Duodenal mucosa (tissue), 2 donors: Measurements from ENCODE around the gene APOL6.

ENCODE experiments used
- H3K27ac ChIP-seq: one replicate; pipeline ENCODE4 v1.7.0; 2013; ENCODE audit warnings: low read depth, low read length
- H3K27me3 ChIP-seq, 2 donors: one replicate each; pipeline ENCODE4 v1.7.0; 2013; ENCODE audit warnings: low read length in 2 of 2, control low read depth in 1 of 2; ENCODE audit not compliant: insufficient read depth in 2 of 2, control insufficient read depth in 1 of 2
- H3K36me3 ChIP-seq, 2 donors: one replicate each; pipeline ENCODE4 v1.7.0; 2013; ENCODE audit warnings: low read length in 2 of 2, control low read depth in 1 of 2; ENCODE audit not compliant: insufficient read depth in 2 of 2, control insufficient read depth in 1 of 2
- H3K4me1 ChIP-seq, 2 donors: one replicate each; pipeline ENCODE4 v1.7.0; 2013; ENCODE audit warnings: low read length in 2 of 2, control low read depth in 1 of 2; ENCODE audit not compliant: insufficient read depth in 2 of 2, control insufficient read depth in 1 of 2
- H3K4me3 ChIP-seq, 2 donors: one replicate each; pipeline ENCODE4 v1.7.0; 2013; ENCODE audit warnings: low read length in 2 of 2, low read depth in 1 of 2
- H3K9ac ChIP-seq, 2 donors: one replicate each; pipeline ENCODE4 v1.7.0; 2013; ENCODE audit warnings: low read length in 2 of 2, low read depth in 1 of 2
- H3K9me3 ChIP-seq, 2 donors: one replicate each; pipeline ENCODE4 v1.7.0; 2013; ENCODE audit warnings: low read length in 2 of 2, control low read depth in 1 of 2; ENCODE audit not compliant: control insufficient read depth in 1 of 2

The APOL6 gene

DNA sequence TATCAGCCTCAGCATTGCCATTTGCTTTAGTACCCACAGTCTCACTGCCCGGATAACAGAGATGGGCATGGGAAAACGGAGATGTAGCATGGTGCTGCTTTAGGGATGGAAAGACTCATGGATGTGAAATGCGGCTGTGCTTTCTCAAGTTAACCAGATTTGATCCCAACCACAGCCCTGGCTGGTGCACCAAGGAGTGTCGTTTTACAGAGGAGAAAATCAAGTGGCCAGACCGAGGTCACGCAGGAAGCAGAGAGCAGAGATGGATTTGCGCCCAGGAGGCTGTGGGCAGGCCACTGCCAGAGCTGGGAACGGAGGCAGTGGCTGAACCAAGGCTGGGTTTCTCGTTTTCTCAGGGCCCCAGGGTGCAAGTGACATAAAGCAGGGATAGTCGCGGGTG, 40.2 kb upstream of the APOL6 start:
- peaks cover 0 to 3% of the 10 kb centered on the region in 2 donors for H3K4me1 ChIP-seq
- H3K9ac ChIP-seq: no peak overlapping the region
- no peaks in the 10 kb centered on the region for H3K36me3 ChIP-seq
- no peak overlapping the region for H3K4me3 ChIP-seq
- no peak overlapping the region for H3K27ac ChIP-seq
- no peaks in the 10 kb centered on the region for H3K9me3 ChIP-seq
- peaks cover 3% of the 10 kb centered on the region in 2 donors for H3K27me3 ChIP-seq

DNA sequence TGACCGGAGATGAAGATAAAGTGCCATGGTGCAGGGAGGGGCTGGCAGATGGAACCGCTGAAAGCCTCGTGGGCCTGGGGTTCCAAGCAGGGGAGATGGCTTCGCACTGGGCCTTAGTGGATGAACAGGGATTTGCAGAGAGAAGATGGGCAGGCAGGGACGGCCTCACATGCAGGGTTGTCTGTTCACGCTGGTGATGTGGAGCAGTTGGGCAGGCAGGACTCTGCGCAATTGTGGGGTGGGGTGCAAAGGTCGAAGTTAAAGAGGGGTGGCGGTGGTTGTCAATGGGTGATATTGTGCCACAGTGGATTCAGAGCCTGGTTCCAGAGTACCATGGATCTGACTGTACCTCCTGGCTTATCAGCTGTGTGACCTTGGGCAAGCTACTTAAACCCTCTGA, 39.0 kb upstream of the APOL6 start:
- H3K9me3 ChIP-seq: no peaks in the 10 kb centered on the region
- H3K9ac ChIP-seq: no peak overlapping the region
- H3K36me3 ChIP-seq: no peaks in the 10 kb centered on the region
- H3K27ac ChIP-seq: no peak overlapping the region
- peaks cover 0 to 3% of the 10 kb centered on the region in 2 donors for H3K4me1 ChIP-seq
- no peak overlapping the region for H3K4me3 ChIP-seq
- H3K27me3 ChIP-seq: peaks cover 3% of the 10 kb centered on the region in 2 donors

DNA sequence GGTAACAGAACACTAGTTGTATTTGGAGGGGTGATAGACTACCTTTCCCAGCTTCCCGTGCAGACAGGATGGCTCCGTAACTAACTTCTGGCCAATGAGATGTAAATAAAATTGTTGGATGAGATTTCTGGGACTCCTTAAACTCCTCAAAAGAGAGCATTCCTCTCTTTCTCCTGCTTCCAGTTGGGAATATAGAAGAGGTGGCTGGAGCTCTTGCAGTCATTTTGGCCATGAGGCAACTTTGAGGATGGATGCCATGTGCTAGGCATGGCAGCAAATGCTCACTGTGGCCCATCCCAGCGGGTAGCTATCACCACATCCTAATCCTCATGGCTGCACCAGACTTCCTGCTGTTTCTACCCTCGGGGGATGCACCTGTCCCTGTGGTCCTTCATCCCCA, 38.5 kb upstream of the APOL6 start:
- H3K9me3 ChIP-seq: no peaks in the 10 kb centered on the region
- no peak overlapping the region for H3K9ac ChIP-seq
- H3K36me3 ChIP-seq: no peaks in the 10 kb centered on the region
- H3K27ac ChIP-seq: no peak overlapping the region
- H3K27me3 ChIP-seq: peaks cover 3% of the 10 kb centered on the region in 2 donors
- no peak overlapping the region for H3K4me3 ChIP-seq
- peaks cover 0 to 3% of the 10 kb centered on the region in 2 donors for H3K4me1 ChIP-seq

DNA sequence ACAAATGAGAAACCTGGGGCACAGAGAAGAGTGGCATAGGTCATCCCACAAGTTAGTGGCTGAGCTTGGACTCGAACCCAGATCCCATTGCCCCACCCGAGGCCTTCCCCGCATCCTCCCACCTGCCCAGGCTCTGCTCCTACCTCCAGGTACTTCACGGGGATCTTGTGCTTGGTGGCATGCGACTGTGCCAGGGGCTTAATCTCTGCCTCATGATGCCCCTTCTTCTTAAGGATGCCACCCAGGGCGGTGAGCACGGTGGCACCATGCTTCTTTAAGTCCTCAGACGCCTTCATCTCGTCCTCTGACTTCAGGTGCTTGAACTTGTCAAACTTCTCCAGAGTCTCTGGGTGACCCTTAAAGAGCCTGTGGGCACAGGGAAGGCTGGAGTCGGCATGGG, 37.5 kb upstream of the APOL6 start:
- no peak overlapping the region for H3K4me3 ChIP-seq
- no peak overlapping the region for H3K9ac ChIP-seq
- H3K27ac ChIP-seq: no peak overlapping the region
- H3K27me3 ChIP-seq: peaks cover 2 to 3% of the 10 kb centered on the region in 2 donors
- no peaks in the 10 kb centered on the region for H3K4me1 ChIP-seq
- no peaks in the 10 kb centered on the region for H3K36me3 ChIP-seq
- no peaks in the 10 kb centered on the region for H3K9me3 ChIP-seq

DNA sequence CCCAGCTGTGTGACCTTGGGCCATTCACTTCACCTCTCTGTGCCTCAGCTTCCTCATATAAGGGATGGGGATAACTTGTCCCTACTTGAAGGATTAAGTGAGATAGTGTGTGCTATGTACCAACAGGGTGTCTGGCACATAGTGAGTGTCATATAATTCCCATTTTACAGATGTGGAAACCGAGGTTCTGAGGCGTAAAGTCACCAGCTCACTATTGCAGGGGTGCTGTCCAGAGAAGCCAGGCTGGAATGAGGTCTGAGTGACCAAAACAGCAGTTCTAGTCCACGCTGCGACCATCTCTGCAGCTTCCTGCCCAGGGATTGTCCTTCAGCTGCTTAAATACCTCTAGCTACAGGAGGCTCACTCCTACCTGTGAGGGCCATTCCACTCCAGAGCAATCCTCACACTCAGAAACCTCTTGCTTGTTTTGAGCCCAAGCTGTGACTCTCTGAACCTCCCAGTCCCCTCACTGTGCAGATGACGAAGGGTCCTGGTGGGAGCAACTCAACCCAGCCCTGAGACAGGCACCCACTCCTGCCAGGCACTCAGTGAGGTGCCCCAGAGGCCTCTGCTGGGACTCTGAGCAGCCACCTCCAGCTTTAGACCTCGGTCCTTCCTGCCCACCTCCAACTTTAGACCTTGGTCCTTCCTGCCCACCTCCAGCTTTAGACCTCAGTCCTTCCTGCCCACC, 36.9 kb upstream of the APOL6 start:
- no peaks in the 10 kb centered on the region for H3K4me1 ChIP-seq
- no peak overlapping the region for H3K9ac ChIP-seq
- peaks cover 0 to 3% of the 10 kb centered on the region in 2 donors for H3K27me3 ChIP-seq
- H3K4me3 ChIP-seq: no peak overlapping the region
- H3K27ac ChIP-seq: no peak overlapping the region
- no peaks in the 10 kb centered on the region for H3K36me3 ChIP-seq
- H3K9me3 ChIP-seq: no peaks in the 10 kb centered on the region

DNA sequence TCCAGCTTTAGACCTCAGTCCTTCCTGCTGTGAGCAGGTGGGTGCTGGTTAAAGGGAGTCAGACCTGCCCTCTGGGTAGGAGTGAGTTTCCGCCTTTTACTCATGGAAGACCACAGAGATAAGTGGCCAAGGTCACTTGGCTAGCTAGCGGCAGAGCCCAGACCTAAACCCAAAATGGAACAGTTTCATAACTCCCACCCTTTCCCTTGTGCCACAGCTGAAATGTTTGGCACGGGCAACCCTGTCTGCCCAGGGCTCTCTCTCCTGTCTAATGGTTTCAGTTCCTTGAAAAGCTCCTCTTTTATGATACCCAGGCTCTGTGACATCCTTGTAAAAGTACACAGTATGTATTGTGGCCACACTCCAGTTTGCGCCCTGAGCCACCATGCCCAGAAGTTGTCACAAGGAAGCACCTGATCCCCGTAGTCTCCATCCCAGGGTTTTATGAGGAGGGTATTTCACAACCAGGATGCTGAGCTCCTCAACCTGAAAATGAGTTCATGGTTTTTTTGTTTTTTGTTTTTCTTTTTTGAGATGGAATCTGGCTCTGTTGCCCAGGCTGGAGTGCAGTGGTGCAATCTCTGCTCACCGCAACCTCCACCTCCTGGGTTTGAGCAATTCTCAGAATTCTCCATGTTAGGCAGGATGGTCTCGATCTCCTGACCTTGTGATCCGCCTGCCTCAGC, 36.2 kb upstream of the APOL6 start:
- Histone ChIP-seq H3K4me3 (no peak overlapping the region), H3K9ac (no peak overlapping the region), H3K27me3 (peaks cover 0 to 3% of the 10 kb centered on the region in 2 donors)

DNA sequence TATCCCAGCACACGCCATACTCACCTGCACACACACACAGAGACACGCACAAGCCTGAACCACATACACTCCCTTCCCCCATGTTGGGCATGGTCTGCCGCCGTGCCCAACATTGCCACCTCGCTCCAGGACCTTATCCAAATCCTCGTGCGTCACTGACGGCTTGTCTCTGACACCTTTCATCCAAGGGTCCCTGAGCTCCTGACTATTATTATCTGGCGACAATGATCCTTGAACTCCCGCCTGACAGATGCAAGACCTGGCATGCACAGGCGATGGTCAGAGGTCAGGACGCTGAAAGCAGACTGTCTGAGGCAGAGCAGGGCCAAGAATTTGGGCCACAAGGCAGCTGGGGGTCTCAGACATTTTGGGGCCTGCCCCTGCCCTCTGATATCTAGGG, 35.3 kb upstream of the APOL6 start:
- peaks cover 0 to 3% of the 10 kb centered on the region in 2 donors for H3K27me3 ChIP-seq
- H3K27ac ChIP-seq: no peak overlapping the region
- H3K4me3 ChIP-seq: no peak overlapping the region
- H3K9ac ChIP-seq: no peak overlapping the region
- no peaks in the 10 kb centered on the region for H3K36me3 ChIP-seq
- H3K9me3 ChIP-seq: no peaks in the 10 kb centered on the region
- no peaks in the 10 kb centered on the region for H3K4me1 ChIP-seq

More for the DNA sequence above, 36.2 kb upstream of the APOL6 start:
- H3K4me1 ChIP-seq: no peaks in the 10 kb centered on the region
- H3K9me3 ChIP-seq: no peaks in the 10 kb centered on the region
- H3K36me3 ChIP-seq: no peaks in the 10 kb centered on the region
- no peak overlapping the region for H3K27ac ChIP-seq

DNA sequence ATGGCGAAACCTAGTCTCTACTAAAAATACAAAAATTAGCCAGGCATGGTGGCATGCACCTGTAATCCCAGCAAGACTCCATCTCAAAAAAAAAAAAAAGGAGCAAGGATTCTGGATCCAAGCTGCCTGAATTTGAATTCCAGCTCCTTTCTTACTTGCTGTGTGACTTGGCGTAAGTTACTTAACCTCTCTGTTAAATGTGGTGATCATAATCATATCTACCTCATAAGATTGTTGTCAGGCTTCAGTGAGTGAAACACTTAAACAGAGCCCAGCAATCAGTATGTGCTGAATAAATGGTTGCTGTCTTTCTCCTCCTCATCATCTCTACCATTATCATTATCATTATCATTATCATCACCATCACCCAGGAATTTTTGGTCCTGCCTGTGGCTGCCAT, 33.8 kb upstream of the APOL6 start:
- H3K9ac ChIP-seq: no peak overlapping the region
- H3K4me3 ChIP-seq: no peak overlapping the region
- no peaks in the 10 kb centered on the region for H3K9me3 ChIP-seq
- H3K27me3 ChIP-seq: peaks cover 0 to 3% of the 10 kb centered on the region in 2 donors
- no peaks in the 10 kb centered on the region for H3K4me1 ChIP-seq
- no peaks in the 10 kb centered on the region for H3K36me3 ChIP-seq
- H3K27ac ChIP-seq: no peak overlapping the region

DNA sequence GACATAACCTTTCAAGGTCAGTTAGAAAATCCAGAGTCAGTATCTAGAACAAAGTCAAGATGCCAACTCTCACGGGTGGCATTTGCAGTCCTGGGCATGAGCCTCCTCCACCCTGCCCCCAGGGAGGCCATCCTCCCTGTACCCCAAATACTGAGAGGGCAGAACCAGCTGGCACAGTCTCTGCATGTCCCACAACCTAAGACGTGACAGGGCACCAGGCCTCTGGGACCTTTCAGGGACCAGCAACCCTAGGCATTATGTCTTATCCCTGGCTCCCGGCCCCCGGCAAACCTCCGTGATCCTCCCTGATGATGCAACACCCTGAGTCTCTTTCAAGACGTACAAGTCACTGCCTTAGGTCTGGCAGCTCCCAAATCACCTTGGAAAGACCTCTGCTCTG, 33.1 kb upstream of the APOL6 start:
- no peak overlapping the region for H3K4me3 ChIP-seq
- H3K9me3 ChIP-seq: no peaks in the 10 kb centered on the region
- H3K4me1 ChIP-seq: no peaks in the 10 kb centered on the region
- no peak overlapping the region for H3K27ac ChIP-seq
- H3K27me3 ChIP-seq: no peaks in the 10 kb centered on the region
- H3K36me3 ChIP-seq: no peaks in the 10 kb centered on the region
- H3K9ac ChIP-seq: no peak overlapping the region

DNA sequence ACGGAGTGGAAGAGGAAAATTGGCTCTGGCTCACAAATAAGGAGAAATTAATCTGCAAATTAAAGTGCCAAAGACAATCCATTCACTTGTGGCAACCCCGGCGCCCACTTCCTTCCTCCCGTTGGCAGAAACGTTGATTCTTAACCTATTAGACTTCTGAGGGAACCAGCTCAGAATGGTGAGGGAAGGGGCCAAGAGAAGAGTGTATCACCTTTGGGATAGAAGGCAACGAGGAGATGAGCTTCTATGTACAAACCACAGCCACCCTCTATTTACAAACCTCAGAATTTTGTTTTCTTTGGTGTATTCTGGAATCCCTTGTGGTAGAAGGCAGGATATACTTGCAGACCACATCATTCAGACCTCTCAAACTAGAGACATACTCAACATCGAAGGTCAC, 32.2 kb upstream of the APOL6 start:
- Histone ChIP-seq H3K4me1 (no peaks in the 10 kb centered on the region), H3K9ac (no peak overlapping the region), H3K4me3 (no peak overlapping the region), H3K9me3 (no peaks in the 10 kb centered on the region), H3K36me3 (no peaks in the 10 kb centered on the region), H3K27me3 (no peaks in the 10 kb centered on the region), H3K27ac (no peak overlapping the region)
